GM20431 (cell line): Measurements from ENCODE around the gene GTPBP4.
"Not testable (repeated sequence)": the region's sequence is repeated elsewhere in the genome, so short reads cannot be mapped to it uniquely, and the experiment has no call there.

Source experiments
- in situ Hi-C: fragments of 300-500 bp; cut with MseI, MboI; formaldehyde crosslinking; loops from one replicate; pipeline ENCODE4 v1.15.0; 2020; ENCODE audit warnings: low sequenced_read_pairs; ENCODE audit not compliant: unreplicated experiment

The GTPBP4 gene

GRCh38 chr10:1048732-1049424 lies 60.6 kb downstream of the GTPBP4 start, which contains the start of gene IDI1:
Gene IDI1 (minus strand): TSS chr10:1049119. CDS start chr10:1049003, 116 bp downstream.
- in situ Hi-C loops = no loop called here

GRCh38 chr10:1049425-1049958 lies 61.3 kb downstream of the GTPBP4 start:
- in situ Hi-C loops = no loop called here

GRCh38 chr10:1050145-1050544 lies 61.9 kb downstream of the GTPBP4 start:
- in situ Hi-C loops = no loop called here

- in situ Hi-C loops = no loop called here
Observed at GRCh38 chr10:1050554-1050953, 62.3 kb downstream of the GTPBP4 start.

GRCh38 chr10:1054684-1055083 lies 66.5 kb downstream of the GTPBP4 start:
- in situ Hi-C loops = no loop called here

- in situ Hi-C loops = no loop called here
Observed at GRCh38 chr10:1056326-1057105, 68.3 kb downstream of the GTPBP4 start, which contains the start of gene WDR37. Gene WDR37 (plus strand): TSS chr10:1056385. CDS start chr10:1072156, 15,771 bp downstream.

- in situ Hi-C loops = no loop called here
Observed at GRCh38 chr10:1057106-1057657, 68.9 kb downstream of the GTPBP4 start.

GRCh38 chr10:1058017-1058416 lies 69.8 kb downstream of the GTPBP4 start:
- in situ Hi-C loops = no loop called here

GRCh38 chr10:1059902-1060301 lies 71.7 kb downstream of the GTPBP4 start:
- in situ Hi-C loops = no loop called here

GRCh38 chr10:1061930-1062774 lies 73.9 kb downstream of the GTPBP4 start:
- in situ Hi-C loops = no loop called here

GRCh38 chr10:1063232-1063865 lies 75.1 kb downstream of the GTPBP4 start:
- in situ Hi-C loops = no loop called here

- in situ Hi-C loops = no loop called here
Observed at GRCh38 chr10:1064964-1065247, 76.7 kb downstream of the GTPBP4 start.

GRCh38 chr10:1066734-1067133 lies 78.5 kb downstream of the GTPBP4 start:
- in situ Hi-C loops = not testable (repeated sequence)

GRCh38 chr10:1068380-1069361 lies 80.4 kb downstream of the GTPBP4 start:
- in situ Hi-C loops = no loop called here
